NCI-H69 (cell line): Measurements from ENCODE around the gene RHBDF2.

Experiments
- DNase-seq: peaks from one replicate; lab custom pipeline; 2025; lab: John Stamatoyannopoulos, UW

RHBDF2 gene

GRCh38 chr17:76501827-76502307 lies 644 bp upstream of the RHBDF2 start:
- no peak for DNase-seq

GRCh38 chr17:76500747-76501017 lies 541 bp downstream of the RHBDF2 start:
- DNase-seq: peak; percentile 58

- peak; percentile 48 for DNase-seq
Observed at GRCh38 chr17:76500074-76500746, 1.0 kb downstream of the RHBDF2 start.

GRCh38 chr17:76499267-76499667 lies 2.0 kb downstream of the RHBDF2 start:
- peak; percentile 26 for DNase-seq

GRCh38 chr17:76498876-76499251 lies 2.4 kb downstream of the RHBDF2 start:
- no peak for DNase-seq

GRCh38 chr17:76497979-76498875 lies 3.0 kb downstream of the RHBDF2 start:
- peak; percentile 95 for DNase-seq

- no peak for DNase-seq
Observed at GRCh38 chr17:76497699-76497978, 3.6 kb downstream of the RHBDF2 start.

- no peak for DNase-seq
Observed at GRCh38 chr17:76496464-76496863, 4.8 kb downstream of the RHBDF2 start.

- DNase-seq: peak; percentile 21
Observed at GRCh38 chr17:76495663-76496400, 5.4 kb downstream of the RHBDF2 start.

GRCh38 chr17:76493505-76494167 lies 7.6 kb downstream of the RHBDF2 start:
- DNase-seq: no peak

GRCh38 chr17:76492989-76493501 lies 8.2 kb downstream of the RHBDF2 start:
- DNase-seq: peak; percentile 78

GRCh38 chr17:76492123-76492988 lies 8.9 kb downstream of the RHBDF2 start:
- DNase-seq: peak; percentile 56

- DNase-seq: no peak
Observed at GRCh38 chr17:76491271-76492122, 9.7 kb downstream of the RHBDF2 start.

GRCh38 chr17:76490112-76490710 lies 11.0 kb downstream of the RHBDF2 start:
- no peak for DNase-seq

GRCh38 chr17:76487451-76488192 lies 13.6 kb downstream of the RHBDF2 start:
- no peak for DNase-seq

- DNase-seq: peak; percentile 79
Observed at GRCh38 chr17:76485569-76485968, 15.7 kb downstream of the RHBDF2 start.

- DNase-seq: no peak
Observed at GRCh38 chr17:76484228-76484725, 16.9 kb downstream of the RHBDF2 start.

GRCh38 chr17:76481071-76481655 lies 20.1 kb downstream of the RHBDF2 start:
- DNase-seq: no peak
